Measurements from ENCODE around the gene COPS2.

The COPS2 gene

GRCh38 chr15:49155110-49155833 is at the start of gene COPS2:
COPS2 (minus strand) TSS chr15:49155599; CDS start chr15:49155578, 21 bp downstream.
- TF ChIP-seq CTCF (IDR thresholded peaks at IDR 0.05), result no peak
- no peak for TF ChIP-seq ZFX (IDR thresholded peaks at IDR 0.05; ENCODE audit: borderline replicate concordance)
- H3K27ac ChIP-seq, result peak within 1 kb of the TSS; percentile 78

GRCh38 chr15:49200347-49200746 is 44.9 kb upstream of the COPS2 start:
- no peak for TF ChIP-seq CTCF (IDR thresholded peaks at IDR 0.05)
- TF ChIP-seq ZFX (IDR thresholded peaks at IDR 0.05; ENCODE audit: borderline replicate concordance), result no peak
- no peak overlapping the region for H3K27ac ChIP-seq

- TF ChIP-seq CTCF (IDR thresholded peaks at IDR 0.05) (no peak), ZFX (IDR thresholded peaks at IDR 0.05; ENCODE audit: borderline replicate concordance) (no peak)
- H3K27ac ChIP-seq, result no peak overlapping the region
These were observed 44.3 kb upstream of the COPS2 start for GRCh38 chr15:49199666-49200065.

GRCh38 chr15:49196856-49197255 is 41.5 kb upstream of the COPS2 start:
- H3K27ac ChIP-seq, result no peak overlapping the region
- no peak for TF ChIP-seq ZFX (IDR thresholded peaks at IDR 0.05; ENCODE audit: borderline replicate concordance)
- TF ChIP-seq CTCF (IDR thresholded peaks at IDR 0.05), result no peak

GRCh38 chr15:49191892-49192291 is 36.5 kb upstream of the COPS2 start:
- no peak overlapping the region for H3K27ac ChIP-seq
- TF ChIP-seq CTCF (IDR thresholded peaks at IDR 0.05) (no peak), ZFX (IDR thresholded peaks at IDR 0.05; ENCODE audit: borderline replicate concordance) (no peak)

GRCh38 chr15:49190586-49190985 is 35.2 kb upstream of the COPS2 start:
- TF ChIP-seq ZFX (IDR thresholded peaks at IDR 0.05; ENCODE audit: borderline replicate concordance), result no peak
- TF ChIP-seq CTCF (IDR thresholded peaks at IDR 0.05), result no peak
- no peak overlapping the region for H3K27ac ChIP-seq

GRCh38 chr15:49189631-49190030 is 34.2 kb upstream of the COPS2 start:
- no peak overlapping the region for H3K27ac ChIP-seq
- TF ChIP-seq CTCF (IDR thresholded peaks at IDR 0.05), result no peak
- no peak for TF ChIP-seq ZFX (IDR thresholded peaks at IDR 0.05; ENCODE audit: borderline replicate concordance)
